GM19324 (cell line): ENCODE results near the gene CDH19.
"Not testable (repeated sequence)": the region's sequence is repeated elsewhere in the genome, so short reads cannot be mapped to it uniquely, and the experiment has no call there.

Experiments
- ATAC-seq: cut with Tn5 transposase; IDR thresholded peaks from one replicate; pipeline ENCODE4 v1.9.1; 2021; ENCODE audit warnings: mild to moderate bottlenecking, moderate library complexity; ENCODE audit not compliant: unreplicated experiment, low FRiP score

Gene CDH19

GRCh38 chr18:66473882-66474281 is 130.0 kb downstream of the CDH19 start:
- ATAC-seq, result no peak

- not testable (repeated sequence) for ATAC-seq
Measured at GRCh38 chr18:66466184-66466583, 137.7 kb downstream of the CDH19 start.

- ATAC-seq, result no peak
Measured at GRCh38 chr18:66461344-66461743, 142.5 kb downstream of the CDH19 start.

DNA sequence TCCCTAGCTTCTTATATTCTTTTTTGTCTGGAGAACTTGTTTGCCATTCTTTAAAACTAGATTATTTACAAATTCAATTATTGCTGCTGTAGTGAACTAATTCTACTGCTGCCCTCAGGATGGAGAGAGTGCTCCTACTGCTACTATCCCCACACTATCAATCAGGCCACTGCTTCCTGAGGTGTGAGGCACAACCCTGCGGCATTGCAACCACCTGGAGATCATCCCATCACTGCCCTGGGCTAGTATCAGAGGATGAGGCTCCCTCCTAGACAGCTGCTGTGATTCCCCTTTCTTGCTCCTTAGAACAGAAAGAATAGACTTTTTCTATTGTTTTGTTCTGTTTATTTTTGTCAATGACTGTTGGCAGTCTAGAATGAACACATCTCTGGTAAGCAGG is 146.6 kb downstream of the CDH19 start:
- ATAC-seq, result no peak
